PFSK-1 (cell line): ENCODE data around the gene EFCAB5.

ENCODE experiments used
- FOXP2 ChIP-seq: optimal IDR thresholded peaks from 2 replicates; pipeline ENCODE3; 2011; ENCODE audit warnings: borderline replicate concordance, control low read depth, inconsistent platforms; ENCODE audit not compliant: insufficient read depth; ENCODE audit errors: extremely low read length, extremely low read depth
- POLR2AphosphoS5 ChIP-seq: IDR thresholded peaks from 2 replicates; pipeline ENCODE4 v1.6.1; 2012; ENCODE audit warnings: low read depth, mild to moderate bottlenecking, control low read depth, low read length, moderate library complexity
- REST ChIP-seq, 2 experiments: IDR thresholded peaks; 2 replicates each; pipeline versions ENCODE4 v1.6.1 to v1.8.0; 2011 to 2012; ENCODE audit warnings: low read depth in 2 of 2, low read length in 2 of 2, control low read depth in 1 of 2, inconsistent platforms in 1 of 2, mild to moderate bottlenecking in 1 of 2, moderate library complexity in 1 of 2; ENCODE audit not compliant: insufficient read depth in 1 of 2
- SIN3A ChIP-seq: IDR thresholded peaks from 2 replicates; pipeline ENCODE4 v1.6.1; 2012; ENCODE audit warnings: mild to moderate bottlenecking, low read length, moderate library complexity, borderline replicate concordance; ENCODE audit not compliant: insufficient read depth
- TAF1 ChIP-seq: IDR thresholded peaks from 2 replicates; pipeline ENCODE4 v1.6.1; 2012; ENCODE audit warnings: low read length, control low read depth, borderline replicate concordance; ENCODE audit not compliant: insufficient read depth

GRCh38 chr17:29941334-29941733 lies at the start of gene EFCAB5:
- TF ChIP-seq REST (IDR thresholded peaks at IDR 0.05; ENCODE audit: insufficient read depth in 1 of 2, low read depth in 2 of 2, low read length in 2 of 2) (no peak), TAF1 (no peak), POLR2AphosphoS5 (no peak), SIN3A (no peak), FOXP2 (no peak)
